Ishikawa (cell line): ENCODE results near the gene NTRK3.

ENCODE experiments used
- CEBPB ChIP-seq: IDR thresholded peaks from 2 replicates; pipeline ENCODE4 v1.6.1; 2012
- CREB1 ChIP-seq: IDR thresholded peaks from 2 replicates; pipeline ENCODE4 v1.6.1; 2012; ENCODE audit warnings: low read depth
- EGR1 ChIP-seq: IDR thresholded peaks from 2 replicates; pipeline ENCODE4 v1.6.1; 2012
- EP300 ChIP-seq: IDR thresholded peaks from 2 replicates; pipeline ENCODE4 v1.6.1; 2012; ENCODE audit warnings: borderline replicate concordance
- FOXM1 ChIP-seq: IDR thresholded peaks from 2 replicates; pipeline ENCODE4 v1.6.1; 2012; ENCODE audit warnings: low read depth, borderline replicate concordance
- NFIC ChIP-seq: IDR thresholded peaks from 2 replicates; pipeline ENCODE4 v1.6.1; 2012
- RAD21 ChIP-seq: IDR thresholded peaks from 2 replicates; pipeline ENCODE4 v1.6.1; 2012; ENCODE audit warnings: low read depth
- TAF1 ChIP-seq: IDR thresholded peaks from 2 replicates; pipeline ENCODE4 v1.6.1; 2012; ENCODE audit warnings: low read depth, mild to moderate bottlenecking
- TCF12 ChIP-seq: IDR thresholded peaks from 2 replicates; pipeline ENCODE4 v1.6.1; 2012; ENCODE audit warnings: low read depth
- TEAD4 ChIP-seq: IDR thresholded peaks from 2 replicates; pipeline ENCODE4 v1.6.1; 2012
- YY1 ChIP-seq: IDR thresholded peaks from 2 replicates; pipeline ENCODE4 v1.6.1; 2012; ENCODE audit warnings: low read depth
- ZBTB7A ChIP-seq: IDR thresholded peaks from 2 replicates; pipeline ENCODE4 v1.6.1; 2012; ENCODE audit warnings: low read depth
- TF ChIP-seq, protein P1 (sequence below): IDR thresholded peaks from 2 replicates; pipeline ENCODE4 v1.6.1; 2012
- TF ChIP-seq, protein P2 (sequence below): IDR thresholded peaks from 2 replicates; pipeline ENCODE4 v1.6.1; 2012; ENCODE audit warnings: low read depth, mild to moderate bottlenecking
- TF ChIP-seq, protein P3 (sequence below): IDR thresholded peaks from 2 replicates; pipeline ENCODE4 v1.6.1; 2012

The NTRK3 gene

DNA sequence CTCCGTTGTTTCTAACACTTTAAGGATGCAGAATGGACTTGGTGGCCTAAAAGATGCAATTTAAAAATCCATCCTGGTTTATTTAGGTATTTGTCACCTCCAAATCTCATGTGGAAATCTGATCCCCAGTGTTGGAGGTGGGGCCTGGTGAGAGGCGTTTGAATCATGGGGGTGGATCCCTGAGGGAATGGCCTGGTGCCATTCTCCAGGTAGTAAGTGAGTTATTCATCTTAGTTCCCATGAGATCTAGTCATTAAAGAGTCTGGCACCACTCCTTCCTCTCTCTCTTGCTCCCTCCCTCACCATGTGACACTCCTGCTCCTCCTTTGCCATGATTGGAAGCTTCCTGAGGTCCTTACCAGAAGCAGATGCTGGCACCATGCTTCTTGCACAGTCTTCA lies 339.1 kb downstream of the NTRK3 start:
- TF ChIP-seq FOXM1 (no peak), TCF12 (no peak), NFIC (no peak), ZBTB7A (no peak)

DNA sequence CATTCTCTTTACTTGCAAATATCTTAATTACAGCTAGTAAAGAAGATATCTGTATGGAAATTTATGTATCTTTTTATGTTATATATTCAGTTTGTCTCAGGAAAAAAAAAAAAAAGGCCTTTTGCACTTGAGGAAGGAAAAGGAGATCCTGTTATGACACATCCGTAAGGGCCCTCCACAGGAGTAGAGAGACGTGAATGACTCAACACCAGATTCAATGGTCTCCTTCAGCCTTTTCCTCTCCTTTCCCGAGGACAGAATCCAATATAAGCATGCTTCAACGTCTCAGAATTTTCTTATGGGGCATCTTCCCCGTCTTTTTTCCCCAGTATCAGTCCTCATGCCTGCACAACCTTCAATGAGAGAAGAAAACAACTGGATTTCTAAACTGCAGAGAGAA lies 340.3 kb downstream of the NTRK3 start:
- TF ChIP-seq TEAD4: no peak
- no peak for TF ChIP-seq YY1

DNA sequence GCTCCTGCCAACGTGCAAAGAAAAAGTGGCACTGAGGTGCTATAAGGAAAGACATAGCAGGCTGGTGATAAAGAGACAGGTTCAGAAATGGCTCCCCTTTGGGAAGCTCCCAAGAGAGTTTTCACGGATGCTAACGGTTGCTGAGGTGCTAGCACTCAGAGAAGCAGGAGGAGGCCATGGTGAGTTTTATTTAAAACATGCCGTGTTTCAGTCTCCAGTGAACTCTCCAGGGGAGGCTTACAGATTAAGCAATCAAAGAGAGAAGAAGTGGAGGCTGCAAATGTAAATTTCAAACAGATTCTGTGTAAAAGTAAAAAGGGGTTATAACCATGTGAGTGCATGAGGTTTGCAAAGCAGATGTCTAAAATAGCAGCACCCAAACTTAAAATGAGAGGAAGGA lies 346.2 kb downstream of the NTRK3 start:
- TF ChIP-seq TAF1: no peak

DNA sequence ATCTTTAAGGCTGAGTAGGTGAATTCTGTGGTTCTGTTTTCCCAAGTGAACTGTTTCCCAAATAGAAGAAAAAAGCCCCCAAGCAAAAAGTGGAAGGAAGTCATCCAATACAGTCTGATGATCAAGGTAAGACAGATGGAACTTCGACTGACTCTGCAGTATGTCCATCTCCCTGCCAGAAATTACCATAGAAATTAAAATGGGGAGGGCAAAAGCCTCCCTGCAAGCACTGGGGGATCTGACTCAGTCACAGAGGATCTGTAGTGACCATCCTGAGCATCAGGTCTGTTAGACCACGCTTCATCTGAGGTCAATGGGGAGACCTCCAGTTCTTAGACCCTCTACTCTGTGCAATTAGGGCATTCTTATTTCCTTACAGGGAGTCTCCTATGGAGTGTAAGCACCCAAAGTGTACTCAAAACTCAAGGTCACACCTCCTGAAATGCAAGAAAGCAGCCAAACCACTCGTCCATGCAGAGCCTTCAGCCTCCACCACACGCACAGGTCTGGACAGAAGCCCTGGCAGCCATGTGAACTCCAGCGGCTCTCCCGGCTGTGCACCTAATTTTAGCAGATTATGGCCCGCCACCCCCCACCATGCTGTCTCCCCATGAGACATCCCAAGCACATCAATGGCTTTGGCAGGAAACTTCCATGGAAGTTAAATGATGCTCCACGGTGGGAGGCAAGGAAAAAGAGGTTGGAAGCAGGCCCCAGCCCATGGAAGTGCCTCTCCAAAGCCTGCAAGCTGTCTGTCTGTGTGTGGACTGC lies 348.7 kb downstream of the NTRK3 start:
- TF ChIP-seq RAD21: no peak
- no peak for TF ChIP-seq EGR1
- TF ChIP-seq, protein P1, sequence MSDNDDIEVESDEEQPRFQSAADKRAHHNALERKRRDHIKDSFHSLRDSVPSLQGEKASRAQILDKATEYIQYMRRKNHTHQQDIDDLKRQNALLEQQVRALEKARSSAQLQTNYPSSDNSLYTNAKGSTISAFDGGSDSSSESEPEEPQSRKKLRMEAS: no peak
- no peak for TF ChIP-seq TEAD4
- no peak for TF ChIP-seq FOXM1
- TF ChIP-seq, protein P2, sequence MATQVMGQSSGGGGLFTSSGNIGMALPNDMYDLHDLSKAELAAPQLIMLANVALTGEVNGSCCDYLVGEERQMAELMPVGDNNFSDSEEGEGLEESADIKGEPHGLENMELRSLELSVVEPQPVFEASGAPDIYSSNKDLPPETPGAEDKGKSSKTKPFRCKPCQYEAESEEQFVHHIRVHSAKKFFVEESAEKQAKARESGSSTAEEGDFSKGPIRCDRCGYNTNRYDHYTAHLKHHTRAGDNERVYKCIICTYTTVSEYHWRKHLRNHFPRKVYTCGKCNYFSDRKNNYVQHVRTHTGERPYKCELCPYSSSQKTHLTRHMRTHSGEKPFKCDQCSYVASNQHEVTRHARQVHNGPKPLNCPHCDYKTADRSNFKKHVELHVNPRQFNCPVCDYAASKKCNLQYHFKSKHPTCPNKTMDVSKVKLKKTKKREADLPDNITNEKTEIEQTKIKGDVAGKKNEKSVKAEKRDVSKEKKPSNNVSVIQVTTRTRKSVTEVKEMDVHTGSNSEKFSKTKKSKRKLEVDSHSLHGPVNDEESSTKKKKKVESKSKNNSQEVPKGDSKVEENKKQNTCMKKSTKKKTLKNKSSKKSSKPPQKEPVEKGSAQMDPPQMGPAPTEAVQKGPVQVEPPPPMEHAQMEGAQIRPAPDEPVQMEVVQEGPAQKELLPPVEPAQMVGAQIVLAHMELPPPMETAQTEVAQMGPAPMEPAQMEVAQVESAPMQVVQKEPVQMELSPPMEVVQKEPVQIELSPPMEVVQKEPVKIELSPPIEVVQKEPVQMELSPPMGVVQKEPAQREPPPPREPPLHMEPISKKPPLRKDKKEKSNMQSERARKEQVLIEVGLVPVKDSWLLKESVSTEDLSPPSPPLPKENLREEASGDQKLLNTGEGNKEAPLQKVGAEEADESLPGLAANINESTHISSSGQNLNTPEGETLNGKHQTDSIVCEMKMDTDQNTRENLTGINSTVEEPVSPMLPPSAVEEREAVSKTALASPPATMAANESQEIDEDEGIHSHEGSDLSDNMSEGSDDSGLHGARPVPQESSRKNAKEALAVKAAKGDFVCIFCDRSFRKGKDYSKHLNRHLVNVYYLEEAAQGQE: no peak
- no peak for TF ChIP-seq NFIC
- no peak for TF ChIP-seq CEBPB
- no peak for TF ChIP-seq ZBTB7A
- no peak for TF ChIP-seq YY1
- TF ChIP-seq TAF1: no peak
- no peak for TF ChIP-seq CREB1
- TF ChIP-seq TCF12: no peak
- no peak for TF ChIP-seq EP300
- TF ChIP-seq, protein P3, sequence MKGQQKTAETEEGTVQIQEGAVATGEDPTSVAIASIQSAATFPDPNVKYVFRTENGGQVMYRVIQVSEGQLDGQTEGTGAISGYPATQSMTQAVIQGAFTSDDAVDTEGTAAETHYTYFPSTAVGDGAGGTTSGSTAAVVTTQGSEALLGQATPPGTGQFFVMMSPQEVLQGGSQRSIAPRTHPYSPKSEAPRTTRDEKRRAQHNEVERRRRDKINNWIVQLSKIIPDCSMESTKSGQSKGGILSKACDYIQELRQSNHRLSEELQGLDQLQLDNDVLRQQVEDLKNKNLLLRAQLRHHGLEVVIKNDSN: no peak

DNA sequence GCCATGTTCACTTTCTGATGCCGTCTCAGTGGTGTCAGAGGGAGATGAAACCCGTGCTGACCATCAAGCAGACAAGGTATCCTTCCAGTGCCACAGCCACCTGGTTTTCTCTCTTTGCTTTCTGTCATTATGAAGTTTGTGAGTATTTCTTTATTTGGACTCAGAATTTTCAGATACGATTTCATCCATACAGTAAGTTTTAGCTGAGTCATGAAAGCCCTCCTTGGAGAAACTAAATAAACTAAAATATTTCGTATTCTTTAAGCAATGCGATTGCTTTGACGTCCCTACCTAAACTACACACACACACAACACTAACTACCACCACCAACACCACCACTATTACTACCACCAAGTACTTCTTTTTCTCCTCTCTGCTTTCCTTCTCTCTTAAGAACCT lies 350.1 kb downstream of the NTRK3 start:
- no peak for TF ChIP-seq NFIC
- TF ChIP-seq, protein P1: no peak
- TF ChIP-seq, protein P2: no peak
- TF ChIP-seq TCF12: no peak
- TF ChIP-seq CEBPB: no peak
- TF ChIP-seq TAF1: no peak
- TF ChIP-seq EGR1: no peak
- no peak for TF ChIP-seq RAD21
- no peak for TF ChIP-seq TEAD4
- TF ChIP-seq FOXM1: no peak
- TF ChIP-seq, protein P3: no peak
- TF ChIP-seq YY1: no peak
- TF ChIP-seq ZBTB7A: no peak
- TF ChIP-seq CREB1: no peak
- TF ChIP-seq EP300: no peak

DNA sequence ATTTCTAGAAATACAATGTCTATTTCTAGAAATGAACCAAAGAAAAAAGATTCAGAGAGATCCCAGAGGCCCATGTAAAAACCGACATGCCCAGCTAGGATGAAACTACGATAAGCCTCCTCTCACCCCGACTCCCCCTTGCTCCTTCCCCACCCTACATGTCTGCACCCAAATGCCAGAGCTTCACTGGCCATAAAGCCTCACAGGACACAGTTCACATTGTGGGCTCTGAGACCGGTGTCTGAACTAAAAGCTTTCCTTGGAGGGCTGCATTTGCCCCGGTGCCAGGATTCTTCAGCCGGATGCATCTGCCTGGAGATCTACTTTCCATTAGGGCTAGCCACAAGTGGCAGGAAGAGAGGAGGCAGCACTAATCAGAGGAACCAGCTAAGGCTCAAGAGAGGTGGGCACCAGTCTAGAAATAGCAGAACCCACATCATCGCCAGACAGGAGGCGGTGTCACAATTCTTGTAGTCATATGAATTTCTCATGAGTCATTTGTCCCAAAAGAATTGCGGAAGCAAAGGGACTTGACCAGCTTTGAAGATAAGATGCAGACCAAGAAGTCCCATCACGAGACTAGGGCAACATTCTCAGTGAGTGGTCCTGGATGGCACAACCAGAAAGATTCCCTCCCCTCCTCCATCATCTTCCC lies 353.6 kb downstream of the NTRK3 start:
- TF ChIP-seq ZBTB7A (no peak), TEAD4 (no peak), YY1 (no peak), CREB1 (no peak), TCF12 (no peak), NFIC (no peak), CEBPB (no peak), TAF1 (no peak), EP300 (no peak), RAD21 (no peak), EGR1 (no peak)
- TF ChIP-seq, protein P2: no peak
- TF ChIP-seq, protein P1: no peak
- TF ChIP-seq, protein P3: no peak
